ENCODE data around the gene ZMYND19.
"Not testable (repeated sequence)": the region's sequence is repeated elsewhere in the genome, so short reads cannot be mapped to it uniquely, and the experiment has no call there.

The ZMYND19 gene

GRCh38 chr9:137631345-137632229 is 41.3 kb upstream of the ZMYND19 start:
- ChIA-PET CTCF (interaction anchor here (1.4 to 1.5 kb wide), 2 partner anchors 11 to 14 kb away, joined by 4 to 5 read pairs; no protein-coding TSS in a partner anchor), POLR2A (no interaction called here)
- no peak for TF ChIP-seq CTCF (IDR thresholded peaks at IDR 0.05; ENCODE audit: control extremely low read depth, extremely low read depth, low read depth, missing control alignments)
- DNase-seq (ENCODE audit: extremely low spot score): no peak

- ChIA-PET POLR2A (no interaction called here), CTCF (interaction anchor here (1.0 to 1.5 kb wide), 4 partner anchors 10 to 178 kb away, joined by 3 to 6 read pairs (median 4); no protein-coding TSS in a partner anchor)
- TF ChIP-seq CTCF (IDR thresholded peaks at IDR 0.05; ENCODE audit: control extremely low read depth, extremely low read depth, low read depth, missing control alignments): no peak
- DNase-seq (ENCODE audit: extremely low spot score): no peak
Observed at GRCh38 chr9:137630679-137631078, 40.4 kb upstream of the ZMYND19 start.

- ChIA-PET POLR2A (no interaction called here), CTCF (interaction anchor here (0.7 to 1.5 kb wide), 4 partner anchors 11 to 178 kb away, joined by 3 to 6 read pairs (median 4); no protein-coding TSS in a partner anchor)
- no peak for DNase-seq (ENCODE audit: extremely low spot score)
Observed at GRCh38 chr9:137630126-137630525, 39.8 kb upstream of the ZMYND19 start.

GRCh38 chr9:137627406-137627805 is 37.1 kb upstream of the ZMYND19 start:
- CTCF ChIA-PET: interaction anchor here (1.4 to 1.8 kb wide), 3 partner anchors 14 to 68 kb away, joined by 4 to 6 read pairs (median 5); no protein-coding TSS in a partner anchor
- POLR2A ChIA-PET; DNase-seq (ENCODE audit: extremely low spot score): not testable (repeated sequence)

More at GRCh38 chr9:137630126-137630525, 39.8 kb upstream of the ZMYND19 start:
- no peak for TF ChIP-seq CTCF (IDR thresholded peaks at IDR 0.05; ENCODE audit: control extremely low read depth, extremely low read depth, low read depth, missing control alignments)

GRCh38 chr9:137626464-137626863 is 36.2 kb upstream of the ZMYND19 start:
- DNase-seq (ENCODE audit: extremely low spot score): no peak
- no peak for TF ChIP-seq CTCF (IDR thresholded peaks at IDR 0.05; ENCODE audit: control extremely low read depth, extremely low read depth, low read depth, missing control alignments)
- POLR2A ChIA-PET: interaction anchor here (0.7 kb wide), 1 partner anchor 741 kb away, joined by 3 read pairs; no protein-coding TSS in a partner anchor
- CTCF ChIA-PET: no interaction called here

GRCh38 chr9:137622211-137622610 is 31.9 kb upstream of the ZMYND19 start:
- CTCF ChIA-PET, POLR2A ChIA-PET: not testable (repeated sequence)

GRCh38 chr9:137621131-137621757 is 30.9 kb upstream of the ZMYND19 start:
- POLR2A ChIA-PET: no interaction called here
- CTCF ChIA-PET: interaction anchor here (1.2 kb wide), 3 partner anchors 10 to 44 kb away, joined by 3 to 5 read pairs (median 3); no protein-coding TSS in a partner anchor
- TF ChIP-seq CTCF (IDR thresholded peaks at IDR 0.05; ENCODE audit: control extremely low read depth, extremely low read depth, low read depth, missing control alignments): peak; percentile 12
- DNase-seq (ENCODE audit: extremely low spot score): no peak

More at GRCh38 chr9:137622211-137622610, 31.9 kb upstream of the ZMYND19 start:
- not testable (repeated sequence) for DNase-seq (ENCODE audit: extremely low spot score)

Data from GM10248 (cell line).